Activated CD4-positive, alpha-beta T cell treated with anti-CD3 and anti-CD28 coated beads for 1 hour (primary cell): Measurements from ENCODE around the gene DCHS1.

Source experiments
- DNase-seq: peaks from one replicate; pipeline ENCODE4 v3.0.0-alpha.2; 2020

The DCHS1 gene

GRCh38 chr11:6587360-6587953 is 68.2 kb downstream of the DCHS1 start:
- no peak for DNase-seq

GRCh38 chr11:6586434-6587359 is 68.9 kb downstream of the DCHS1 start:
- no peak for DNase-seq

DNA sequence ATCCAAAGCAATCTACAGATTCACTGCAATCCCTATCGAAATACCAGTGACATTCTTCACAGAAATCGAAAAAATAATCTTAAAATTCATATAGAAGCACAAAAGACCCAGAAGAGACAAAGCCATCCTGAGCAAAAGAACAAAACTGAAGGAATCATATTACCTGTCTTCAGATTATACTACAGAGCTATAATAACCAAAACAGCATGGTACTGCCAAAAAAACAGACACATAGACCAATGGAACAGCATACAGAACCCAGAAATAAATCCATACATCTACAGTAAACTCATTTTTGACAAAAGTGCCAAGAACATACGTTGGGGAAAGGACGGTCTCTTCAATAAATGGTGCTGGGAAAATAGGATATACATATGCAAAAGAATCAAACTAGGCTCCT is 71.1 kb downstream of the DCHS1 start:
- no peak for DNase-seq

GRCh38 chr11:6583584-6583983 is 72.0 kb downstream of the DCHS1 start:
- DNase-seq: no peak

DNA sequence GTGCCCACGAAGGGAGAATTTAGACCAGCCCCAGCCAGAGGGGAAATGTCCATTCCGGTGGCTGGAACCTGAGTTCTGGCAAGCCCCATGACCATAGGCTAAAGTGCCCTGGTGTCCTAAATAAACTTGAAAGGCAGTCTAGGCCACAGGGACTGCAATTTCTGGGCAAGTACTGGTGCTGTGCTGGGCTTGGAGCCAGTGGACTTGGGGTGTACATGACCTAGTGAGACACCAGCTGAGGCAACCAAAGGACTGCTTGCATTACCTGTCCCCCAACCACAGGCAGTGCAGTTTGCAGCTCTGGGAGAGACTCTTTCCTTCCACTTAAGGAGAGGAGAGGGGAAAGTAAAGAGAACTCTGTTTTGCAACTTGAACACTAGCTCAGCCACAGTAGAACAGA is 75.9 kb downstream of the DCHS1 start:
- DNase-seq: no peak

DNA sequence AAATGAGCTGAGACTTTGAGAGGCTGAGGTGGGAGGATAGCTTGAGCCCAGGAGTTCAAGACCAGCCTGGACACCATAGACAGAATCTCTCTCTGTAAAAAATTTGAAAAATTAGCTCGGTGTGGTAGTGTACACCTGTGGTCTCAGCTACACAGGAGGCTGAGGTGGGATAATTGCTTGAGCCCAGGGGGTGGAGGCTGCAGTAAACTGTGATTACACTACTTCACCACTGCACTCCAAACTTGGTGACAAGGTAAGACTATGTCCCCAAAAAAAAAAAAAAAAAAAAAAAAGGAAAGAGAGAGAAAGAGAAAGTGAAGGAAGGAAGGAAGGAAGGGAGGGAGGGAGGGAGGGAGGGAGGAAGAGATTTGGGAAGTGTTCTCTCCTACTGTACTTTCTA is 77.5 kb downstream of the DCHS1 start:
- DNase-seq: no peak

GRCh38 chr11:6576471-6577373 is 78.9 kb downstream of the DCHS1 start:
- DNase-seq: no peak

GRCh38 chr11:6574816-6575715 is 80.5 kb downstream of the DCHS1 start:
- no peak for DNase-seq

DNA sequence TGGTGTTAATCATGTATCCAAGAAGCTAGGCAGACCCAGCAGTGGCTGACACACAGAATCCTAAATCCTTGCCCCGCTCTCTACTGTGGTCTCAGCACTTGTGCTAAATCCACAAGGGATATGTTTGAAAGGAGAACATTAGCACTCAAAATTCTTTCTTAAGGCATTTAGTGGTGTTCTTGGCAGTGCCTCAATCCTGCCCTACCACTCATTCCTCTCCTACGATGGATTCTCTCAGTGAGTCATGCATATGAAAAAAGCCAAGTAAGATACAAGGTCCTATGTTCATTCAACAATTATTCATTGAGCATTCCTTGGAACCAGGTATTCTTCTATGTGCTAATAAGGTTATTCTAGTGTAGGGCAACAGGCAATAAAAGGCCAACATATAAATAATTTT is 83.4 kb downstream of the DCHS1 start:
- DNase-seq: no peak

GRCh38 chr11:6571434-6572008 is 84.1 kb downstream of the DCHS1 start:
- no peak for DNase-seq
